Endothelial cell of umbilical vein (primary cell): Measurements from ENCODE around the gene OR4D1. TPM values are rescaled to one million over a fixed set of nuclear protein-coding genes. Genes with fewer than 3 reads are reported as not detected.

Source experiments
- BruUV-seq: library from RNA; stranded (reverse); fragments of 400-500 nt; replicated peaks from 2 replicates; lab custom pipeline; 2021; lab: Mats Ljungman, UMichigan
- CTCF ChIA-PET: fragments of 300-600, 350-600 bp; sonication (Branson Sonifier 250); formaldehyde crosslinking; loops from one replicate; lab custom pipeline; 2021; ENCODE audit warnings: antibody characterized with exemption, inconsistent platforms; lab: Charles Lee
- POLR2A ChIA-PET: fragments of 300-600, 350-600 bp; sonication (Branson Sonifier 250); formaldehyde crosslinking; loops from one replicate; lab custom pipeline; 2021; ENCODE audit warnings: antibody characterized with exemption, inconsistent platforms; lab: Charles Lee
- DNase-seq: peaks from one replicate; pipeline ENCODE4 v3.0.0-alpha.2; 2011; ENCODE audit warnings: low read depth, low spot score
- FAIRE-seq: peaks from 2 replicates; lab custom pipeline; 2011; peaks lifted over from hg19 to GRCh38; lab: Jason Lieb, UNC
- H2AFZ ChIP-seq: 2 replicates; pipeline ENCODE4 v1.6.0; 2012; ENCODE audit warnings: low read depth, low read length, control low read depth, inconsistent platforms
- H3K27ac ChIP-seq: 2 replicates; pipeline ENCODE4 v1.5.1; 2011; ENCODE audit warnings: low read depth, mild to moderate bottlenecking, control low read depth, low read length, moderate library complexity; ENCODE audit not compliant: insufficient read depth
- H3K27me3 ChIP-seq, 2 experiments: 2 replicates each; pipeline versions ENCODE4 v1.6.0 to v1.6.1; 2011; ENCODE audit warnings: low read length in 2 of 2, mixed read lengths in 1 of 2; ENCODE audit not compliant: control insufficient read depth in 2 of 2, insufficient read depth in 2 of 2
- H3K36me3 ChIP-seq, 2 experiments: 2 replicates in 1 of 2; 3 replicates in 1 of 2; pipeline ENCODE4 v1.5.1; 2011; ENCODE audit warnings: low read length in 2 of 2, mild to moderate bottlenecking in 1 of 2, moderate library complexity in 1 of 2; ENCODE audit not compliant: control insufficient read depth in 2 of 2, insufficient read depth in 2 of 2; ENCODE audit errors: extremely low read depth in 1 of 2
- H3K4me1 ChIP-seq: 3 replicates; pipeline ENCODE4 v1.5.1; 2011; ENCODE audit warnings: mild to moderate bottlenecking, low read length; ENCODE audit not compliant: control insufficient read depth, insufficient read depth; ENCODE audit errors: extremely low read depth
- H3K4me2 ChIP-seq: 2 replicates; pipeline ENCODE4 v1.6.1; 2011; ENCODE audit warnings: low read length, control low read depth, mixed read lengths; ENCODE audit not compliant: insufficient read depth
- H3K4me3 ChIP-seq, 3 experiments: fragments of 200-600 bp in 1 of 3; sonication (generic), shearing (Covaris generic) in 1 of 3; replicated peaks in 1 of 3; 2 replicates each; pipeline ENCODE4 v1.5.1; 2011 to 2016; ENCODE audit warnings: control low read depth in 3 of 3, low read length in 3 of 3, mild to moderate bottlenecking in 2 of 3, inconsistent platforms in 1 of 3, low read depth in 1 of 3, moderate library complexity in 1 of 3; ENCODE audit not compliant: insufficient read depth in 1 of 3
- H3K79me2 ChIP-seq: 2 replicates; pipeline ENCODE4 v1.6.0; 2012; ENCODE audit warnings: low read length, inconsistent platforms; ENCODE audit not compliant: control insufficient read depth, insufficient read depth
- H3K9ac ChIP-seq: replicated peaks from 2 replicates; pipeline ENCODE3; 2011; ENCODE audit warnings: low read length, control low read depth; ENCODE audit not compliant: insufficient read depth; ENCODE audit errors: extremely low read depth
- H3K9me1 ChIP-seq: replicated peaks from 3 replicates; pipeline ENCODE4 v1.6.0; 2011; ENCODE audit warnings: mild to moderate bottlenecking, low read length; ENCODE audit not compliant: control insufficient read depth, insufficient read depth; ENCODE audit errors: extremely low read depth
- H3K9me3 ChIP-seq: replicated peaks from 2 replicates; pipeline ENCODE4 v1.5.1; 2012; ENCODE audit warnings: low read length, inconsistent platforms; ENCODE audit not compliant: control insufficient read depth, insufficient read depth
- H4K20me1 ChIP-seq: replicated peaks from 2 replicates; pipeline ENCODE3; 2011; ENCODE audit warnings: mild to moderate bottlenecking, low read length; ENCODE audit not compliant: control insufficient read depth, insufficient read depth; ENCODE audit errors: extremely low read depth
- CTCF ChIP-seq, 2 donors: IDR thresholded peaks; 1 replicate in 1 of 2; 2 replicates in 1 of 2; pipeline ENCODE4 v1.5.1; 2011; ENCODE audit warnings: low read length in 2 of 2, mild to moderate bottlenecking in 2 of 2, moderate library complexity in 2 of 2, control low read depth in 1 of 2, inconsistent platforms in 1 of 2, low read depth in 1 of 2; ENCODE audit not compliant: insufficient read depth in 1 of 2; ENCODE audit errors: extremely low read depth in 1 of 2
- EZH2 ChIP-seq: IDR thresholded peaks from 2 replicates; pipeline ENCODE4 v1.6.1; 2012; ENCODE audit warnings: borderline replicate concordance, low read depth, mild to moderate bottlenecking, moderate library complexity, low read length, inconsistent platforms; ENCODE audit not compliant: severe bottlenecking
- FOS ChIP-seq: IDR thresholded peaks from 2 replicates; pipeline ENCODE4 v1.6.1; 2011; ENCODE audit warnings: mild to moderate bottlenecking, low read length, moderate library complexity, borderline replicate concordance; ENCODE audit not compliant: insufficient read depth
- GATA2 ChIP-seq: IDR thresholded peaks from 2 replicates; pipeline ENCODE4 v1.7.0; 2011; ENCODE audit warnings: low read depth, mild to moderate bottlenecking, moderate library complexity, mixed read lengths, low read length; ENCODE audit not compliant: insufficient read length, insufficient read depth
- JUN ChIP-seq: IDR thresholded peaks from 2 replicates; pipeline ENCODE4 v1.6.1; 2011; ENCODE audit warnings: borderline replicate concordance, low read depth; ENCODE audit not compliant: insufficient read length, insufficient read depth
- MAX ChIP-seq: IDR thresholded peaks from 2 replicates; pipeline ENCODE4 v1.6.1; 2011; ENCODE audit not compliant: insufficient read depth, insufficient read length
- MYC ChIP-seq: IDR thresholded peaks from one replicate; pipeline ENCODE4 v1.6.1; 2011; ENCODE audit warnings: mild to moderate bottlenecking, low read depth, low read length
- POLR2A ChIP-seq: IDR thresholded peaks from 2 replicates; pipeline ENCODE4 v1.6.1; 2012; ENCODE audit warnings: low read depth, mild to moderate bottlenecking, control low read depth, low read length
- POLR2AphosphoS5 ChIP-seq: IDR thresholded peaks from 2 replicates; pipeline ENCODE4 v1.6.1; 2012; ENCODE audit warnings: low read depth, mild to moderate bottlenecking, control low read depth, low read length, moderate library complexity; ENCODE audit not compliant: insufficient read depth
- dilution Hi-C: fragments of 300-500 bp; cut with MboI; formaldehyde crosslinking; loops from one replicate; pipeline ENCODE4 v1.15.0; 2019; ENCODE audit warnings: low sequenced_read_pairs; ENCODE audit not compliant: extremely low pct_ligation_motif_present
- intact Hi-C: fragments of 100-400 bp; cut with micrococcal nuclease; formaldehyde crosslinking; loops from one replicate; pipeline ENCODE4 v1.10.0; 2022
- polyA plus RNA-seq, 4 experiments: library from polyadenylated mRNA; depleted of rRNA in 3 of 4; stranded (reverse) in 3 of 4; unstranded in 1 of 4; fragments of >200 nt; gene quantifications; 2 replicates each; pipeline versions ENCODE4 v1.2.1 to v1.2.3, GENCODE V29; 2011 to 2012; ENCODE audit warnings: missing spikeins in 1 of 4
- total RNA-seq: library from RNA; stranded (reverse); gene quantifications from 2 replicates; pipeline ENCODE4 v1.2.3, GENCODE V29; 2021

OR4D1 gene
- total and polyA plus RNA-seq, 2 donors (not counting 3 experiments of a cell fraction or from before 2014, with no cell fraction given), result not detected

DNA sequence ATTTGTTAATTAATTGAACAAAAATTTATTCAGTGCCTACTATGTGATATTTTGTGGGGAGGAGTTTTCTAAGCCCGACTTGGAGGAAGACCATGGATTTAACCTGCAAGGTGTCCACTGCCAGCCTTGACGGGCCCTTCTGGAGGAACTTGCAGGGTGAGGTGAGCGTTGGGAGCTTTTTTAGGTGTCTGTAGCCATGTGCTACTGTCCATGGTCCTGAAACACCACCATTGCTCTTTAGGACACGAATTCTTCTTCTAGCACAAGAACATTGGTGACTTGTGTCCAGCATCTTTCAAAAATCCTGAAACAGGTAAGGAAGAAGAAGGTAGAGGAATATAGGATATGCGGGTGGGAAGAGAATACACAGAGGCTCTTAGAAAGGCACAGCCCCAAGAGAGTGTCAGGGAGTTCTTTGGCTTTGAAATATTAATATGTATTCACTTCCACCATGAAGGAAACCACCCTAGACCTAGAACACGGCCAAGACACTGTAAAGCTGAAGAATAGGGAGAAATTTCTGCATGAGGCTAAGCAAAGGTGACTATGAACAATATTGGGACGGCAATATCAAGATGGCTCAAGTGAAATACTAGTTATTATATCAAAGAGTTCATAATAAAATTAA, 27.9 kb upstream of the OR4D1 start:
- H2AFZ ChIP-seq, result no peak overlapping the region
- CTCF ChIA-PET, result interaction anchor here (0.6 kb wide), 1 partner anchor 1421 kb away, joined by 3 read pairs; no protein-coding TSS in a partner anchor
- no peaks in the 10 kb centered on the region for H3K9me1 ChIP-seq
- intact Hi-C loops, result no loop called here
- dilution Hi-C loops, result no loop called here
- FAIRE-seq (peak; percentile 86), DNase-seq (peak; percentile 59)
- H4K20me1 ChIP-seq, result no peaks in the 10 kb centered on the region
- no peaks in the 10 kb centered on the region for H3K4me1 ChIP-seq
- no peaks in the 10 kb centered on the region for H3K9me3 ChIP-seq
- H3K79me2 ChIP-seq, result no peaks in the 10 kb centered on the region
- no peak overlapping the region for H3K4me2 ChIP-seq
- H3K27me3 ChIP-seq, result peaks cover 0 to under 1% of the 10 kb centered on the region in 2 experiments
- H3K36me3 ChIP-seq, result no peaks in the 10 kb centered on the region
- no peak overlapping the region for H3K4me3 ChIP-seq
- no peak overlapping the region for H3K9ac ChIP-seq
- no peak overlapping the region for H3K27ac ChIP-seq
- POLR2A ChIA-PET, result interaction anchor here (0.7 kb wide), 1 partner anchor 953 kb away, joined by 3 read pairs; no protein-coding TSS in a partner anchor
- no TSS peak for BruUV-seq
- TF ChIP-seq POLR2A, result no peak
- no peak for TF ChIP-seq MAX
- TF ChIP-seq CTCF (IDR thresholded peaks at IDR 0.05; ENCODE audit: extremely low read depth in 1 of 2, insufficient read depth in 1 of 2, low read depth in 1 of 2, low read length in 2 of 2), result no peak
- no peak for TF ChIP-seq EZH2
- TF ChIP-seq POLR2AphosphoS5, result no peak
- TF ChIP-seq FOS, result no peak
- no peak for TF ChIP-seq GATA2
- no peak for TF ChIP-seq JUN
- TF ChIP-seq MYC, result no peak
